ENCODE data around the gene WAPL.

- TF ChIP-seq CTCF (IDR thresholded peaks at IDR 0.05): no peak
- no peak for TF ChIP-seq EMX1 (CRISPR knock-in tag; IDR thresholded peaks at IDR 0.05)
- TF ChIP-seq MAX (CRISPR knock-in tag; IDR thresholded peaks at IDR 0.05): no peak
Measured at GRCh38 chr10:86438091-86438749, 83.4 kb downstream of the WAPL start.

Data from WTC11 (cell line).